Pancreas (tissue), 10 donors: ENCODE results near the gene DSE. TPM values are rescaled to one million over a fixed set of nuclear protein-coding genes. Genes with fewer than 3 reads are reported as not detected.

Experiments
- ATAC-seq, 4 donors: fragments of 200-7000 bp; cut with Tn5 transposase; one replicate each; pipeline versions ENCODE4 v1.8.0 to v1.9.1; 2020; ENCODE audit warnings: mild to moderate bottlenecking in 4 of 4, moderate library complexity in 4 of 4
- DNase-seq, 6 donors: peaks; one replicate each; pipeline ENCODE4 v3.0.0-alpha.2; 2020
- FAIRE-seq: peaks from 2 replicates; lab custom pipeline; 2012; peaks lifted over from hg19 to GRCh38; lab: Jason Lieb, UNC
- H3K27ac ChIP-seq, 4 donors: fragments of 200-600 bp; sonication (generic); 1 replicate in 3 of 4; 2 replicates in 1 of 4; pipeline versions ENCODE4 v1.5.0 to v1.8.0; 2020
- H3K27me3 ChIP-seq, 4 donors: fragments of 200-600 bp; one replicate each; pipeline ENCODE4 v1.8.0; 2021
- H3K36me3 ChIP-seq, 3 donors: fragments of 200-600 bp; sonication (generic) in 1 of 3; one replicate each; pipeline versions ENCODE4 v1.5.0 to v1.8.0; 2020 to 2021
- H3K4me1 ChIP-seq, 3 donors: fragments of 200-600 bp; one replicate each; pipeline ENCODE4 v1.8.0; 2021
- H3K4me3 ChIP-seq, 4 donors: fragments of 200-600 bp; sonication (generic) in 2 of 4; one replicate each; pipeline versions ENCODE4 v1.5.0 to v1.8.0; 2020 to 2021
- H3K9me3 ChIP-seq, 4 donors: fragments of 200-600 bp; one replicate each; pipeline ENCODE4 v1.8.0; 2021
- CTCF ChIP-seq, 4 donors: fragments of 200-600 bp; sonication (generic) in 3 of 4; IDR thresholded peaks; one replicate each; pipeline versions ENCODE4 v1.5.0 to v1.8.0; 2021; ENCODE audit warnings: antibody characterized with exemption in 4 of 4
- WGBS, 2 donors: extraction: QIAGEN DNeasy Blood & Tissue Kit; methylation state at CpG; one replicate each; pipeline ENCODE4 v1.1.7; 2013; 5-methylcytosine and 5-hydroxymethylcytosine counted together
- intact Hi-C, 3 donors: fragments of 100-400 bp; cut with DNase I; formaldehyde crosslinking; loops; one replicate each; pipeline versions ENCODE4 v1.11.1 to v1.14.2; 2022
- polyA plus RNA-seq, 2 donors: library from polyadenylated mRNA; stranded (reverse); fragments of 200-250 nt; gene quantifications; one replicate each; pipeline ENCODE4 v1.2.3, GENCODE V29; 2013
- total RNA-seq, 6 donors: library from RNA; stranded (reverse); fragmentation: NEBNext Ultra II Directional in 4 of 6; extraction: Animal tissue kit (Norgen Biotek cat#: 25700) in 4 of 6; gene quantifications; one replicate each; pipeline versions ENCODE4 v1.2.1 to v1.2.4, GENCODE V29; 2021 to 2023
- donor health status: healthy with polysubstance abuse.
- donor health status: DM: no; HTN: no; CAD: no; lungs with moderate emphysema.
- donor health status: DM: no; HTN: no; CAD: no.
- donor health status: control.
- donor health status: control.
- donor health status: Bipolar disorder and iron deficiency.
- donor health status: DM: yes; HTN: yes; CAD: no.
- donor health status: DM: no; HTN: no; CAD: no.
- donor health status: DM: no; HTN: no; CAD: no.
- donor health status: DM: yes; HTN: yes; CAD: no.

Gene DSE
- total and polyA plus RNA-seq, 8 donors = 1.7 to 19.2 (median 2.8) TPM

- intact Hi-C loops = no loop called here
- ATAC-seq = no peak
- no peak for TF ChIP-seq CTCF (IDR thresholded peaks at IDR 0.05)
- Histone ChIP-seq H3K36me3 (no peaks in the 10 kb centered on the region), H3K9me3 (no peaks in the 10 kb centered on the region), H3K4me3 (no peak overlapping the region), H3K4me1 (peaks cover 0 to 14% (median 11%) of the 10 kb centered on the region in 3 donors), H3K27me3 (no peaks in the 10 kb centered on the region), H3K27ac (no peak overlapping the region)
- WGBS, 2 donors = 8 to 19% methylated on average over 1 of the region's 1 CpG
- no peak for DNase-seq
- FAIRE-seq = no peak
Measured at GRCh38 chr6:116450185-116450710, 79.5 kb downstream of the DSE start.

GRCh38 chr6:116450769-116451740 lies 80.3 kb downstream of the DSE start:
- H3K36me3 ChIP-seq = no peaks in the 10 kb centered on the region
- peaks cover 0 to 14% (median 11%) of the 10 kb centered on the region in 3 donors for H3K4me1 ChIP-seq
- no peaks in the 10 kb centered on the region for H3K27me3 ChIP-seq
- H3K9me3 ChIP-seq = no peaks in the 10 kb centered on the region
- no peak overlapping the region for H3K27ac ChIP-seq
- peak; percentile 63 to 86 (median 69) for ATAC-seq
- intact Hi-C loops = no loop called here
- WGBS, 2 donors = 50 to 62% methylated on average over 9 of the region's 9 CpGs
- TF ChIP-seq CTCF (IDR thresholded peaks at IDR 0.05) = no peak
- no peak for FAIRE-seq
- peak in 3 of 6 donors; percentile 24 to 27 (median 26) for DNase-seq
- H3K4me3 ChIP-seq = no peak overlapping the region

GRCh38 chr6:116451916-116452315 lies 81.2 kb downstream of the DSE start:
- no peak overlapping the region for H3K4me3 ChIP-seq
- no peaks in the 10 kb centered on the region for H3K36me3 ChIP-seq
- no peak overlapping the region for H3K27ac ChIP-seq
- no peak for DNase-seq
- no peaks in the 10 kb centered on the region for H3K9me3 ChIP-seq
- H3K27me3 ChIP-seq = no peaks in the 10 kb centered on the region
- intact Hi-C loops = no loop called here
- FAIRE-seq = no peak
- no peak for ATAC-seq
- H3K4me1 ChIP-seq = peaks cover 0 to 14% (median 9%) of the 10 kb centered on the region in 3 donors
- TF ChIP-seq CTCF (IDR thresholded peaks at IDR 0.05) = no peak

- DNase-seq = no peak
- Histone ChIP-seq H3K9me3 (no peaks in the 10 kb centered on the region), H3K27ac (no peak overlapping the region), H3K27me3 (no peaks in the 10 kb centered on the region), H3K4me3 (no peak overlapping the region), H3K4me1 (peaks cover 0 to 14% (median 8%) of the 10 kb centered on the region in 3 donors), H3K36me3 (no peaks in the 10 kb centered on the region)
- intact Hi-C loops = no loop called here
- no peak for FAIRE-seq
- ATAC-seq = no peak
- WGBS, 2 donors = 91 to 93% methylated on average over 2 of the region's 2 CpGs
- no peak for TF ChIP-seq CTCF (IDR thresholded peaks at IDR 0.05)
Measured at GRCh38 chr6:116452531-116452930, 81.8 kb downstream of the DSE start.
